H7 (cell line): ENCODE measurements around the gene CCDC15. TPM values are rescaled to one million over a fixed set of nuclear protein-coding genes. Genes with fewer than 3 reads are reported as not detected.
"Not testable (repeated sequence)": the region's sequence is repeated elsewhere in the genome, so short reads cannot be mapped to it uniquely, and the experiment has no call there.

Experiments
- DNase-seq: peaks from one replicate; pipeline ENCODE4 v3.0.0; 2012
- H3K27me3 ChIP-seq: 2 replicates; pipeline ENCODE4 v1.6.0; 2011; ENCODE audit warnings: mild to moderate bottlenecking, low read length; ENCODE audit not compliant: control insufficient read depth, insufficient read depth
- H3K36me3 ChIP-seq: replicated peaks from 2 replicates; pipeline ENCODE4 v1.5.1; 2011; ENCODE audit warnings: low read length; ENCODE audit not compliant: control insufficient read depth, insufficient read depth
- H3K4me3 ChIP-seq: 2 replicates; pipeline ENCODE4 v1.5.1; 2011; ENCODE audit warnings: low read depth, mild to moderate bottlenecking, control low read depth, low read length, moderate library complexity; ENCODE audit not compliant: insufficient read depth
- total RNA-seq: library from RNA; depleted of rRNA; stranded (reverse); fragments of >200 nt; shearing (Covaris generic); gene quantifications from 2 replicates; pipeline ENCODE4 v1.2.3, GENCODE V29; 2014

The CCDC15 gene
- total RNA-seq, 1 experiment from 2014 or later: 1.2 TPM

DNA sequence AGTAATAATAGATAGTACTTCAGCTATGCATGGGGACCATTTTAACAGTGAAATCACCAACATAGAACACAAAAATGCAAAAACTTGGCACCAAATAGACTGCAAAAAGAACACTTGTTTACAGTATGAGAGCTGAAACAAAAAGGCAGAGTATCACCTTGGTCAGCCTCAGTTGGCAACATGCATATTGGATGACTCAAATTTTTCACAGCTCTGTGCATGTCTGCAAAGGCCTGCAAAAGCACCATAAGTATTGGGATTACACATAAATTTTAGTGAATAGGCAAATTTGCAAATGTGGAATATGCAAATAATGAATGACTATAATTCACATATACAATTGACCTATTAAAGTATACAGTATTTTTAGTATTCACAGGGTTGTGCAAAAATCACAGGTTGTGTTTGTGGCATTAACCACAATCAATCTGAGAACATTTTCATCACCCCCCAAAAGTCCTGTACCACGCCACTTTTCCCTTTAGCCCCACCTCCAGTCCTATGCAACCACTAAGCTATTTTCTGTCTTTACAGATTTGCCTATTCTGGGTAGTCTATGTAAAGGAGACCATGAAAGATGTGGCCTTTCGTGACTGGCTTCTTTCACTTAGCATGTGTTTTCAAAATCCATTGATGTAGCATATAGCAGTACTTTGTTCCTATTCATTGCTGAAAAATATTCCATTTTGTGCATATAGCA is 47.2 kb downstream of the CCDC15 start:
- no peak for DNase-seq

DNA sequence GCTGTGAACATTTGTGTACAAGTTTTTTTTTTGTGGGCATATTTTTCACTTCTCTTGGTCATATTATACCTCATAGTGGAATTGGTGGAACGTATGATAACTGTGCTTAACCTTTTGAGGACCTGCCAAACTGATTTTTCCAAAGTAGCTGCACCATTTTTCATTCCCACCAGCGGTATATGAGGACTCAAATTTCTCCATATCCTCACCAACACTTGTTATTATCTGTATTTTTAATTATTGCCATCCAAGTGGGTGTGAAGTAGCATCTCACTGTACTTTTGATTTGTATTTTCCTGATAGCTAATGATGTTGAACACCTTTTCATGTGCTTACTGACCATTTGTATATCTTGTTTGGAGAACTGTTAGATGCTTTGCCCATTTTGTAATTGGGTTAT is 47.8 kb downstream of the CCDC15 start:
- no peaks in the 10 kb centered on the region for H3K36me3 ChIP-seq
- no peak overlapping the region for H3K4me3 ChIP-seq
- no peak for DNase-seq
- H3K27me3 ChIP-seq: no peaks in the 10 kb centered on the region

More for the DNA sequence above, 47.2 kb downstream of the CCDC15 start:
- Histone ChIP-seq H3K36me3 (no peaks in the 10 kb centered on the region), H3K27me3 (no peaks in the 10 kb centered on the region), H3K4me3 (no peak overlapping the region)

DNA sequence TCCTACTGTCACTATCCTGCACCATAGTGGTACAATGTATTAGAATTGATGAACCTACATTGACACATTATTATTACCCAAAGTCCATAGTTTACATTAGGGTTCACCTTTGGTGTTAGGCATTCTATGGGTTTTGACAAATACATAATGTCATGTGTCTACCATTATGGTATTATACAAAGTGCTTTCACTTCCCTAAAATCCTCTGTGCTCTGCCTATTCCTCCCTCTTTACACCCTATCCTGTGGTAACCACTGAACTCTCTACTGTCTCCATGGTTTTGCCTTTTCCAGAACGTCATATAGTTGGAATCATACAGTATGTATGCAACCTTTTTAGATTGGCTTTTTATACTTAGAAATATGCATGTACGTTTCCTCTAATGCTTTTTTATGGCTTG is 51.5 kb downstream of the CCDC15 start:
- no peaks in the 10 kb centered on the region for H3K27me3 ChIP-seq
- H3K4me3 ChIP-seq: no peak overlapping the region
- no peaks in the 10 kb centered on the region for H3K36me3 ChIP-seq
- DNase-seq: no peak

DNA sequence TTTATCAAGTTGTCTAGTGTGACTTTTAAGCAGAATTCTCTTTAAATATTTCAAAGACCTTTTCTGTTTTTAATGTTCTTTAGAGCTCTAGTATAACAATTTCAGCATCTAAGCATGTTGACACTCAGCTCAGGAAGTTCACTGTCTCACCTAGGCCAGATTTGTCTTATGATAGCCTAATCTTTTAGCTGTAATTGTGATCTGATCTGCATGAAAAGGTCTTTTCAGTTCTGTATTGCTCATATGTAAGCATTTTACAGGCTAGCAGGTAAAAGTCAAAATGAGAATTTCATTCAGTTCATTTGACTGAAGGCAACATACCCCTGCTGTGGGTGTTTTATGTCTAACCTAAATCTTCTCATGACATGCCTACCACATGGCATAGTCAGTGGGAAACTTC is 62.4 kb downstream of the CCDC15 start:
- DNase-seq: no peak
- Histone ChIP-seq H3K4me3 (no peak overlapping the region), H3K36me3 (no peaks in the 10 kb centered on the region), H3K27me3 (no peaks in the 10 kb centered on the region)

DNA sequence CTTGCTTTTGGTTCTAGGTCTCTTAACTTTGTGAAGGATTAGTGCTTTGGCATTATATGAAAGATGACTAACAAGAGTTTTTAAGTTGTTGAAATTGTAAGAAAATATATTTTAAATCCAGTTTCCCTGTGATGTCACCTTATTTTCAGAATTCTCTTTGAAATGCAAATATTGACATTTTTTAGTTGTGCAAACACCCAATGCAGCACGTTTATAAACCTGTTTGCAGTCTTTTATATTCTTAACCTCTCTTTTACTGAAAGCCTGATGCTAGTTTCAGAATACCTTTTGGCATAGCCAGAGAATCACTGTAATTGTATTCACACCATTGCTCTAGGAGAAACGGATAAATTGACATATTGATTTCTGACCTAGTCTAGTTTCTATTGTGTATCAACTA is 66.3 kb downstream of the CCDC15 start:
- Histone ChIP-seq H3K27me3 (no peaks in the 10 kb centered on the region), H3K36me3 (no peaks in the 10 kb centered on the region), H3K4me3 (no peak overlapping the region)
- no peak for DNase-seq

DNA sequence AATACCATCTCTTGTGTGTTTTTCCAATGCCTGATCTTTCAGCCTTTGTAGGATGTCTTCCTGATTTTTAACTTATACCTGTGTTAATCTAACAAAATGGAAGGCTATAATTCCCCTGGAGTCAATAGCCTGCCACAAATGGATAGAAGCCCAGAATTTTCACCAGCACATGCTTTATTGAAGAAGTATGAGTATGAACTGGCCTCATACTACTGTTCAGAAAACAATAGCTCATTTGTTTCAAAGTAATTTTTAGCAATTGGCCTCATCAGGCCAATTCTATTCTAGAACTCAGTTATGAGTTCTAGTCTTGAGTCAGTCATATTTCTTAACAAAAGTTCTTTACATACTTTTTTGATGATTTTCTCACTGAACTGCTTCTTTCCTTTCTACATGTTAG is 68.5 kb downstream of the CCDC15 start:
- Histone ChIP-seq H3K36me3 (no peaks in the 10 kb centered on the region), H3K27me3 (no peaks in the 10 kb centered on the region), H3K4me3 (no peak overlapping the region)
- no peak for DNase-seq

DNA sequence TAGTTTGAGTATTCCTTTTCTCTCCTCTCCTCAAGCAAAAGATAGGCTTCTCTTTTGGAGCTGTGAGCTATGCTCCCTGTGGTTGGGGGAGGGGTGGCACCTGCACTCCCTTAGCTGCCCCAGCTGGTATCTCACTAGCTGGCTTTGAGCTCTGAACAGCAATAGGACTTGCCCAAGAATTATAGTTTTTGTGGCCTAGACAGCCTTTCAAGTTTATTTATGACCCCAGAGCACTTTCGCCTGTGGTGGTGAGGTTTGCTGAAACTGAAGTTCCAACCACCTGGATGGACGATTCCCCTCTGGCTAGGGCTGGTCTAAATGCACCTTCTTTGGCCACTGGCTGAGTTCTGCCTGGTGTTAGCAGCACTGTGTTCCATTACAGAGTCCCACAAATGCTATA is 72.0 kb downstream of the CCDC15 start:
- Histone ChIP-seq H3K27me3 (no peaks in the 10 kb centered on the region), H3K36me3 (no peaks in the 10 kb centered on the region), H3K4me3 (no peak overlapping the region)
- DNase-seq: no peak

DNA sequence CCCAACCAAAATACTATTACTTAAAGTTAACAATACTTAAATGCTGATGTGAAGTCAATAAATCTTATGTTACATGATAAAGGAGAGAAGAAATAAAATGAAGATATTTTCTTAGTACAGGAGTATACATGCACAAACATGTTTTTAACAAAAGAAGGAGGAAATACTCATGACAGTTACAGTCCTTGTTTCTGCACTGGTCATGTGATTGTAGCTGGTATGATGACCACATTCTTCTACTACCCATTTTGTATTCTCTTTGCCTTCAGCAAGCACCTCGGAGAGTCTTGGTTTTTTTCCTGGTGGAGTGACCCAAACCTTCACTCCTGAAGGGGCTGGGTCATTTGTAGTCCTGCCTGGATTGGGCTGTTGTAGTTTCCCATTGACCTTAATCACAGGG is 75.4 kb downstream of the CCDC15 start:
- DNase-seq, H3K36me3 ChIP-seq, H3K27me3 ChIP-seq, H3K4me3 ChIP-seq: not testable (repeated sequence)

DNA sequence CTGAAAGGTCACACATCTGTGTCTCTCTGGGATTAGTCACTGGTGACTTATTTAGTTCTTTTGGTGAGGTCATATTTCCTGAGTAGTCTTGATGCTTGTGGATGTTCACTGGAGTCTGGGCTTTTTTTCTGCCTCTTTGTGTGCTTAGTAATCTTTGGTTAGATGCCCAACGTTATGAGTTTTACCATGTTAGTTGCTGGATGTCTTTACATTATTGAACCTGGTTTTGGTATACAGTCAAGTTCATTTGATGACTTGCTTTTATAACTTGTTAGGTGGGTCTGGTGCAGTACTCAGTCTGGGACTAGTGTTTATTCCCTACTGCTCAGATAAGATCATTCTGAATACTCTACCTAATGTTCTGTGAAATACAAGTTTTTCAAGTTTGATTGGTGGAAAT is 82.9 kb downstream of the CCDC15 start:
- no peak overlapping the region for H3K4me3 ChIP-seq
- H3K27me3 ChIP-seq: no peaks in the 10 kb centered on the region
- no peak for DNase-seq
- H3K36me3 ChIP-seq: no peaks in the 10 kb centered on the region

DNA sequence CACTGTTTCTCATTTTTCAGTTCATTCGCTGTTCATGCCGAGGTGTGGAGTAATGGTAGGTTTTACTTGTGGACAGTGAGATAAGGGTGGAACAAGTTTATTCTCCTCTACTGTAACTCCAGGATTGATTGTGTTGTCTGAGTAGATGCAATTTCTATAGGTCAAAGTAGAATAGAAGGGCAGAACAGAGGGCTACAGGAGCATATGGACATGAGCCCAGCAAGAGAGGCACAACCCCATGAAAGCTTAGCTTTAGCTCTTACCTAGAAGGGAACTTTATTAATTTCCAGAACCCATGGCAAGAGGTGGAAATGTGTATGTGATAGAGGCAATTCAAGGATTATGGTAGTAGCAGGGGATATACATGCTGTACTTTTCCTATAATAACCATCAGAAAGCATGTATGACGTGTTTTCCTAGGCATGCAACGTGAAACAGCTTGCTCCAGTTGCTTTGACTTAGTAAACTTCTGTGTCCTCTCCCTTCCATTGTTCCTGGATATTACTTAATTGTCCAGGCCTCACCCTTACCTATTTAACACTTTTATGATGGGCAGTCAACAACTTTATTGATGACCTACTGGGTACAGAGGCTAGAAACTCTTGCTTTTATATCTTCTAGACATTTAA is 95.3 kb downstream of the CCDC15 start:
- no peak for DNase-seq
- H3K27me3 ChIP-seq: no peaks in the 10 kb centered on the region

DNA sequence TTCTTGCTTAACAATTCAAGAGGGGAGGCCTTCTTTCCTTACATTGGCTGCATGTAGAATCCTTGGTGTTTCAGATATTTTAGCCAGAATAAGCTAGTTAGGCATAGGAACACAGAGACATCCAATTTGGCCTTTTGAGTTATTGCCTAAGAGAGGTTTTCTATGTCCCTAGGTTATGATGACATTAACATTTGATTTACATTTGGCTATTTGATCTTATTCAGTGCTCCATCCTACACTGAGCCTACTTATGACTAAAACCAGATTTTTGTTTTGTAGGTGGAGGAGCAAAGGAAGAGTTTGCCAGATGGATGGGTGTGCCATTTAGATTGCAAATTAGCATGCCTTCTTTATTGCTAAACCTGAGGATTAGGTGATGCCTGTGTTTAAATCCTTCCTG is 98.0 kb downstream of the CCDC15 start:
- DNase-seq: no peak
- Histone ChIP-seq H3K36me3 (no peaks in the 10 kb centered on the region), H3K27me3 (no peaks in the 10 kb centered on the region), H3K4me3 (no peak overlapping the region)

More for the DNA sequence above, 95.3 kb downstream of the CCDC15 start:
- no peaks in the 10 kb centered on the region for H3K36me3 ChIP-seq
- H3K4me3 ChIP-seq: no peak overlapping the region

DNA sequence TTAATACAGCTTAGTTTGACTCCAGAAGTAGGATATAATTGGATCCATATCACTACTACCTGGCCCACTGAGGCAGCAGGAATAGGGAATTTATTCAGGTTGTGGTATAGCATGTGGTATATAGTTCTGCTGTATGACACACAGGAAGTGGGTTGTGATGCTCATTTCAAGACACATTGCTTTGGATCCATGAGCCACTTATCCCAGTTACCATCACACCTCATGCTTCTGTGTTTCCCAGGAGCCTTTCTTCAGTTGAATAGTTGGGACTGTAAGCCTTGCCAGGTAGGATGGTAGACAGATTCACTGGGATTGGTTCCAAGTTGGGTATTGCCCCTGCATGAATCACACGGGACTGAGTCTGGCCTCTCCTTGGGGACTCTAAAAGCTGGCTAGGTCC is 99.2 kb downstream of the CCDC15 start:
- H3K36me3 ChIP-seq: no peaks in the 10 kb centered on the region
- H3K4me3 ChIP-seq: no peak overlapping the region
- no peaks in the 10 kb centered on the region for H3K27me3 ChIP-seq
- DNase-seq: no peak

DNA sequence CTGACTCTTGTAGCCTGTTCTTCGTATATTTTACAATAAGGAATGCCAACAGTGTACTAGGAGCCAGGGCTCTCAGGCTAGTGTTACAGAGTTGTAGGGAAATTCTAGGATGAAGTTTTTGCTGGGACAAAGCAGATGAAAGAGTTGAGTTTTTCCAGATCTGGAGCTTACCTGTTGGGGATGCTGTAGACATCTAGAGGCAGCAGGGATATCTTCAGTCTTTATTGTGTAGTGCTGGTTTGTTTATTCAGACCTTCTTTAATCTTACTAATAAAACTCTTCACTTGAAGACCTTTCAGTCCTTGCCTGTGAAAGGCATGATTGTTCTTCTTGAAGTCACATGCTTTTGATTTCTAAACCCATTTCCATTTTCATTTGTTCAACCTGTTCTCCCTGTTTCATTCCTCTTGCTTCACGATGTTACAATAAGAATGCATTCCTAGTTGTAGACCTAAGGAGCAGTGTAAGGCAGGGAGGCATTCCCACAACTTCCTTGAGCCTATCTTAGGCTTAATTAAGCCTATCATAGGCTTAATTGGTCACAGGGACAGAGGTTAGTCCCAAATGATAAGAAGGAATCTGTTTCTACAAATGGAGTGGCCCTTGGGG is 101.2 kb downstream of the CCDC15 start:
- H3K4me3 ChIP-seq: no peak overlapping the region
- no peaks in the 10 kb centered on the region for H3K27me3 ChIP-seq
- no peak for DNase-seq
- H3K36me3 ChIP-seq: no peaks in the 10 kb centered on the region

DNA sequence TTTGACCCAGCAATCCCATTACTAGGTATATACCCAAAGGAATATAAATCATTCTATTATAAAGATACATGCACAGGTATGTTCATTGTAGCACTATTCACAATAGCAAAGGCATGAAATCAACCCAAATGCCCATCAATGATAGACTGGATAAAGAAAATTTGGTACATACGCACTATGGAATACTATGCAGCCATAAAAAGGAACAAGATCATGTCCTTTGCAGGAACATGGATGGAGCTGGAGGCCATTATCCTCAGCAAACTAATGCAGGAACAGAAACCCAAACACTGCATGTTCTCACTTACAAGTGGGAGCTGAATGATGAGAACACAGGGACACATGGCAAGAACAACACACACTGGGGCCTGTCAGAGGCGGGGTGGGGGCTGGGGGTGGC is 102.1 kb downstream of the CCDC15 start:
- DNase-seq, H3K27me3 ChIP-seq, H3K36me3 ChIP-seq, H3K4me3 ChIP-seq: not testable (repeated sequence)

DNA sequence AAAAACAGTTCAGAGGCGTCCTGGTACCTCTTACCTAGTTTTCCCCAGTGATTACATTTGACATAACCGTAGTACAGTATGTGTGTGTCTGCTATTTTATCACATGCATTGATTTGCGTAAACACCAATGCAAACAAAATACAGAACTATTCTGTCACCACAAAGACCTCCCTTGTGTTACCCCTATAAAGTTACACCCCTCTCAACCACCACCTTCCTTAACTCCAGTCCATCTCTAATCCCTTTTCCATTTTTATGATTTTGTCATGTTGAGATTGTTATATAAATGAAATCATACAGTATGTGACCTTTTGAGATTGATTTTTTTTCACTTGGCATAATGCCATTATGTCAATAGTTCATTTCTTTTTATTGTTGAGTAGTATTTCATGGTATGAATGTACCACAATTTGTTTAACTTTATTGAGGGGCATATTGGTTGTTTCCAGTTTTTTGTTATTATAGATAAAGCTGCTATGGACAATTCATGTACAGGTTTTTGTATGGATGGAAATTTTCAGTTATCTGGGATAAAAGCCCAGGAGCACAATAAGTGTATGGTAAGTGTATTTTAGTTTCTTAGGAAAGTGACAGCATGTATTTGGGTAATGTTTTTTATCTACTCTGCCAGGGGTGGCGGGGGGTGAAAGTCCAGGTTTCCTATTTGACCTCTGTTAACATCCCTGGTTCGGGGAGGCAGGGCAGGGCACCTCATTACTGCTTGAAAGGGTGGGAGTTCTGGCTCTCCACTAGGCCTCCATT is 103.1 kb downstream of the CCDC15 start:
- no peaks in the 10 kb centered on the region for H3K36me3 ChIP-seq
- no peak for DNase-seq
- H3K27me3 ChIP-seq: peaks cover 15% of the 10 kb centered on the region
- H3K4me3 ChIP-seq: no peak overlapping the region
